SJCRH30 (cell line): Measurements from ENCODE around the gene DAPK2. TPM values are rescaled to one million over a fixed set of nuclear protein-coding genes. Genes with fewer than 3 reads are reported as not detected.

Source experiments
- DNase-seq, 2 experiments: peaks; one replicate each; pipeline ENCODE4 v3.0.0-alpha.2; 2015 to 2020
- H3K27ac ChIP-seq: fragments of 250-450 bp; sonication (Bioruptor Pico); 2 replicates; pipeline ENCODE4 v1.5.1; 2020; ENCODE audit warnings: mild to moderate bottlenecking, moderate library complexity
- H3K27me3 ChIP-seq: fragments of 250-450 bp; sonication (Bioruptor Pico); 2 replicates; pipeline ENCODE4 v1.5.1; 2020; ENCODE audit warnings: mild to moderate bottlenecking, moderate library complexity
- H3K36me3 ChIP-seq: fragments of 250-450 bp; sonication (Bioruptor Pico); 2 replicates; pipeline ENCODE4 v1.5.1; 2020; ENCODE audit warnings: mild to moderate bottlenecking, moderate library complexity
- H3K4me1 ChIP-seq: fragments of 250-450 bp; sonication (Bioruptor Pico); 2 replicates; pipeline ENCODE4 v1.5.1; 2020; ENCODE audit warnings: mild to moderate bottlenecking, moderate library complexity
- H3K4me3 ChIP-seq: fragments of 250-450 bp; sonication (Bioruptor Pico); 2 replicates; pipeline ENCODE4 v1.5.1; 2020; ENCODE audit warnings: mild to moderate bottlenecking, moderate library complexity
- H3K9me3 ChIP-seq: fragments of 250-450 bp; sonication (Bioruptor Pico); replicated peaks from 2 replicates; pipeline ENCODE4 v1.5.1; 2020; ENCODE audit warnings: mild to moderate bottlenecking, moderate library complexity
- total RNA-seq: library from RNA; depleted of rRNA; stranded (reverse); fragments of >200 nt; shearing (Covaris generic); gene quantifications from 2 replicates; pipeline ENCODE4 v1.2.3, GENCODE V29; 2014

DAPK2 gene
- total RNA-seq, 1 experiment from 2014 or later = 0.85 TPM

- Histone ChIP-seq H3K27me3 (no peaks in the 10 kb centered on the region), H3K4me1 (peaks cover 18% of the 10 kb centered on the region), H3K27ac (peak overlapping the region; percentile 53; the same call in 1 of the 2 replicates), H3K36me3 (no peaks in the 10 kb centered on the region), H3K4me3 (no peak overlapping the region), H3K9me3 (no peaks in the 10 kb centered on the region)
- DNase-seq = no peak
Measured at GRCh38 chr15:63895787-63896218, 150.5 kb downstream of the DAPK2 start.

- Histone ChIP-seq H3K4me1 (peaks cover 18% of the 10 kb centered on the region), H3K4me3 (no peak overlapping the region), H3K27me3 (no peaks in the 10 kb centered on the region), H3K36me3 (no peaks in the 10 kb centered on the region), H3K9me3 (no peaks in the 10 kb centered on the region), H3K27ac (no peak overlapping the region)
- DNase-seq = no peak
Measured at GRCh38 chr15:63895194-63895593, 151.1 kb downstream of the DAPK2 start.

GRCh38 chr15:63894662-63894949 is 151.7 kb downstream of the DAPK2 start:
- peaks cover 18% of the 10 kb centered on the region for H3K4me1 ChIP-seq
- no peak overlapping the region for H3K4me3 ChIP-seq
- no peaks in the 10 kb centered on the region for H3K27me3 ChIP-seq
- no peak overlapping the region for H3K27ac ChIP-seq
- no peaks in the 10 kb centered on the region for H3K9me3 ChIP-seq
- H3K36me3 ChIP-seq = no peaks in the 10 kb centered on the region
- DNase-seq = no peak

GRCh38 chr15:63893866-63894661 is 152.2 kb downstream of the DAPK2 start:
- H3K27ac ChIP-seq = no peak overlapping the region
- no peaks in the 10 kb centered on the region for H3K27me3 ChIP-seq
- no peaks in the 10 kb centered on the region for H3K36me3 ChIP-seq
- no peak overlapping the region for H3K4me3 ChIP-seq
- H3K9me3 ChIP-seq = no peaks in the 10 kb centered on the region
- H3K4me1 ChIP-seq = peaks cover 18% of the 10 kb centered on the region
- no peak for DNase-seq

- H3K4me1 ChIP-seq = peaks cover 18% of the 10 kb centered on the region
- no peak overlapping the region for H3K4me3 ChIP-seq
- no peak for DNase-seq
- no peaks in the 10 kb centered on the region for H3K27me3 ChIP-seq
- H3K27ac ChIP-seq = no peak overlapping the region
- H3K36me3 ChIP-seq = no peaks in the 10 kb centered on the region
- H3K9me3 ChIP-seq = no peaks in the 10 kb centered on the region
Measured at GRCh38 chr15:63892794-63893441, 153.4 kb downstream of the DAPK2 start.

GRCh38 chr15:63891768-63892133 is 154.5 kb downstream of the DAPK2 start:
- no peak for DNase-seq
- no peaks in the 10 kb centered on the region for H3K36me3 ChIP-seq
- peaks cover 9% of the 10 kb centered on the region for H3K4me1 ChIP-seq
- H3K27ac ChIP-seq = no peak overlapping the region
- no peak overlapping the region for H3K4me3 ChIP-seq
- H3K9me3 ChIP-seq = no peaks in the 10 kb centered on the region
- H3K27me3 ChIP-seq = no peaks in the 10 kb centered on the region

GRCh38 chr15:63891079-63891767 is 155.1 kb downstream of the DAPK2 start:
- Histone ChIP-seq H3K4me3 (no peak overlapping the region), H3K36me3 (no peaks in the 10 kb centered on the region), H3K9me3 (no peaks in the 10 kb centered on the region), H3K4me1 (peaks cover 4% of the 10 kb centered on the region), H3K27me3 (no peaks in the 10 kb centered on the region), H3K27ac (no peak overlapping the region)
- DNase-seq = peak; percentile 68 to 88

- H3K27me3 ChIP-seq = no peaks in the 10 kb centered on the region
- H3K4me3 ChIP-seq = no peak overlapping the region
Measured at GRCh38 chr15:63890617-63891016, 155.7 kb downstream of the DAPK2 start.

GRCh38 chr15:63889831-63890230 is 156.5 kb downstream of the DAPK2 start:
- Histone ChIP-seq H3K4me1 (no peaks in the 10 kb centered on the region), H3K27me3 (no peaks in the 10 kb centered on the region), H3K27ac (no peak overlapping the region), H3K36me3 (no peaks in the 10 kb centered on the region), H3K9me3 (no peaks in the 10 kb centered on the region), H3K4me3 (no peak overlapping the region)
- no peak for DNase-seq

More at GRCh38 chr15:63890617-63891016, 155.7 kb downstream of the DAPK2 start:
- Histone ChIP-seq H3K27ac (no peak overlapping the region), H3K9me3 (no peaks in the 10 kb centered on the region), H3K36me3 (no peaks in the 10 kb centered on the region), H3K4me1 (no peaks in the 10 kb centered on the region)
- DNase-seq = no peak

GRCh38 chr15:63888823-63889222 is 157.5 kb downstream of the DAPK2 start:
- Histone ChIP-seq H3K4me1 (no peaks in the 10 kb centered on the region), H3K27ac (no peak overlapping the region), H3K9me3 (no peaks in the 10 kb centered on the region), H3K4me3 (no peak overlapping the region), H3K27me3 (no peaks in the 10 kb centered on the region), H3K36me3 (no peaks in the 10 kb centered on the region)
- DNase-seq = no peak

GRCh38 chr15:63888146-63888545 is 158.1 kb downstream of the DAPK2 start:
- Histone ChIP-seq H3K9me3 (no peaks in the 10 kb centered on the region), H3K27ac (no peak overlapping the region), H3K4me3 (no peak overlapping the region), H3K27me3 (no peaks in the 10 kb centered on the region), H3K36me3 (no peaks in the 10 kb centered on the region), H3K4me1 (no peaks in the 10 kb centered on the region)
- no peak for DNase-seq

GRCh38 chr15:63887630-63888029 is 158.7 kb downstream of the DAPK2 start:
- Histone ChIP-seq H3K4me3 (no peak overlapping the region), H3K9me3 (no peaks in the 10 kb centered on the region), H3K27me3 (no peaks in the 10 kb centered on the region), H3K27ac (no peak overlapping the region), H3K36me3 (no peaks in the 10 kb centered on the region), H3K4me1 (no peaks in the 10 kb centered on the region)
- no peak for DNase-seq

GRCh38 chr15:63884953-63885352 is 161.3 kb downstream of the DAPK2 start:
- Histone ChIP-seq H3K4me1 (no peaks in the 10 kb centered on the region), H3K9me3 (no peaks in the 10 kb centered on the region), H3K27ac (no peak overlapping the region), H3K4me3 (no peak overlapping the region), H3K36me3 (no peaks in the 10 kb centered on the region), H3K27me3 (no peaks in the 10 kb centered on the region)
- no peak for DNase-seq

GRCh38 chr15:63881431-63881830 is 164.9 kb downstream of the DAPK2 start:
- no peaks in the 10 kb centered on the region for H3K27me3 ChIP-seq
- H3K36me3 ChIP-seq = no peaks in the 10 kb centered on the region
- H3K9me3 ChIP-seq = no peaks in the 10 kb centered on the region
- H3K4me1 ChIP-seq = no peaks in the 10 kb centered on the region
- no peak overlapping the region for H3K4me3 ChIP-seq
- DNase-seq = no peak
- H3K27ac ChIP-seq = no peak overlapping the region

GRCh38 chr15:63880744-63881143 is 165.5 kb downstream of the DAPK2 start:
- no peak overlapping the region for H3K27ac ChIP-seq
- no peaks in the 10 kb centered on the region for H3K4me1 ChIP-seq
- H3K27me3 ChIP-seq = no peaks in the 10 kb centered on the region
- H3K9me3 ChIP-seq = no peaks in the 10 kb centered on the region
- H3K4me3 ChIP-seq = no peak overlapping the region
- no peaks in the 10 kb centered on the region for H3K36me3 ChIP-seq
- no peak for DNase-seq
